ENCODE measurements around the gene ARHGEF38.
"Not testable (repeated sequence)": the region's sequence is repeated elsewhere in the genome, so short reads cannot be mapped to it uniquely, and the experiment has no call there.

The ARHGEF38 gene

GRCh38 chr4:105679186-105679585 lies 126.8 kb downstream of the ARHGEF38 start:
- no peaks in the 10 kb centered on the region for H3K79me2 ChIP-seq (ENCODE audit: control insufficient read depth, low read length)
- H3K9me3 ChIP-seq (ENCODE audit: control insufficient read depth, insufficient read depth, low read length) = no peaks in the 10 kb centered on the region

GRCh38 chr4:105683038-105683437 lies 130.6 kb downstream of the ARHGEF38 start:
- Histone ChIP-seq H3K27ac (ENCODE audit: low read depth, low read length) (no peak overlapping the region), H3K36me3 (ENCODE audit: control insufficient read depth, low read length) (peaks cover 40% of the 10 kb centered on the region), H3K79me2 (ENCODE audit: control insufficient read depth, low read length) (no peaks in the 10 kb centered on the region), H3K4me1 (ENCODE audit: control insufficient read depth, low read length) (no peaks in the 10 kb centered on the region), H3K27me3 (ENCODE audit: control insufficient read depth, low read length) (no peaks in the 10 kb centered on the region), H3K4me2 (ENCODE audit: low read length) (no peak overlapping the region), H4K20me1 (ENCODE audit: control insufficient read depth, insufficient read depth, low read depth, low read length) (no peaks in the 10 kb centered on the region), H3K4me3 (ENCODE audit: low read length) (no peak overlapping the region), H3F3A (ENCODE audit: control insufficient read depth, insufficient read depth) (no peaks in the 10 kb centered on the region), H3K9me2 (replicated peaks; ENCODE audit: control insufficient read depth, low read length) (no peaks in the 10 kb centered on the region), H3K9me3 (ENCODE audit: control insufficient read depth, insufficient read depth, low read length) (no peaks in the 10 kb centered on the region)
- no peak for TF ChIP-seq EZH2phosphoT487 (IDR thresholded peaks at IDR 0.05; ENCODE audit: borderline replicate concordance, low read length)
- TF ChIP-seq, protein P1, sequence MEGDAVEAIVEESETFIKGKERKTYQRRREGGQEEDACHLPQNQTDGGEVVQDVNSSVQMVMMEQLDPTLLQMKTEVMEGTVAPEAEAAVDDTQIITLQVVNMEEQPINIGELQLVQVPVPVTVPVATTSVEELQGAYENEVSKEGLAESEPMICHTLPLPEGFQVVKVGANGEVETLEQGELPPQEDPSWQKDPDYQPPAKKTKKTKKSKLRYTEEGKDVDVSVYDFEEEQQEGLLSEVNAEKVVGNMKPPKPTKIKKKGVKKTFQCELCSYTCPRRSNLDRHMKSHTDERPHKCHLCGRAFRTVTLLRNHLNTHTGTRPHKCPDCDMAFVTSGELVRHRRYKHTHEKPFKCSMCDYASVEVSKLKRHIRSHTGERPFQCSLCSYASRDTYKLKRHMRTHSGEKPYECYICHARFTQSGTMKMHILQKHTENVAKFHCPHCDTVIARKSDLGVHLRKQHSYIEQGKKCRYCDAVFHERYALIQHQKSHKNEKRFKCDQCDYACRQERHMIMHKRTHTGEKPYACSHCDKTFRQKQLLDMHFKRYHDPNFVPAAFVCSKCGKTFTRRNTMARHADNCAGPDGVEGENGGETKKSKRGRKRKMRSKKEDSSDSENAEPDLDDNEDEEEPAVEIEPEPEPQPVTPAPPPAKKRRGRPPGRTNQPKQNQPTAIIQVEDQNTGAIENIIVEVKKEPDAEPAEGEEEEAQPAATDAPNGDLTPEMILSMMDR (IDR thresholded peaks at IDR 0.05; ENCODE audit: low read depth, low read length, poor library complexity, severe bottlenecking) = no peak

More at GRCh38 chr4:105679186-105679585, 126.8 kb downstream of the ARHGEF38 start:
- H3K4me2 ChIP-seq (ENCODE audit: low read length) = no peak overlapping the region
- no peak overlapping the region for H3K27ac ChIP-seq (ENCODE audit: low read depth, low read length)
- H3K27me3 ChIP-seq (ENCODE audit: control insufficient read depth, low read length) = no peaks in the 10 kb centered on the region
- no peak overlapping the region for H3K4me3 ChIP-seq (ENCODE audit: low read length)
- no peaks in the 10 kb centered on the region for H4K20me1 ChIP-seq (ENCODE audit: control insufficient read depth, insufficient read depth, low read depth, low read length)
- H3K4me1 ChIP-seq (ENCODE audit: control insufficient read depth, low read length) = no peaks in the 10 kb centered on the region
- H3K9me2 ChIP-seq (replicated peaks; ENCODE audit: control insufficient read depth, low read length) = no peaks in the 10 kb centered on the region
- H3F3A ChIP-seq (ENCODE audit: control insufficient read depth, insufficient read depth) = no peaks in the 10 kb centered on the region
- peaks cover 20% of the 10 kb centered on the region for H3K36me3 ChIP-seq (ENCODE audit: control insufficient read depth, low read length)
- TF ChIP-seq EZH2phosphoT487 (IDR thresholded peaks at IDR 0.05; ENCODE audit: borderline replicate concordance, low read length) = no peak
- TF ChIP-seq, protein P1 (IDR thresholded peaks at IDR 0.05; ENCODE audit: low read depth, low read length, poor library complexity, severe bottlenecking) = no peak

- Histone ChIP-seq H3K4me2 (ENCODE audit: low read length) (no peak overlapping the region), H3K36me3 (ENCODE audit: control insufficient read depth, low read length) (peaks cover 66% of the 10 kb centered on the region), H3K27ac (ENCODE audit: low read depth, low read length) (no peak overlapping the region), H3K9me3 (ENCODE audit: control insufficient read depth, insufficient read depth, low read length) (no peaks in the 10 kb centered on the region), H3K4me1 (ENCODE audit: control insufficient read depth, low read length) (no peaks in the 10 kb centered on the region), H3K27me3 (ENCODE audit: control insufficient read depth, low read length) (no peaks in the 10 kb centered on the region), H3K9me2 (replicated peaks; ENCODE audit: control insufficient read depth, low read length) (no peaks in the 10 kb centered on the region), H3K4me3 (ENCODE audit: low read length) (no peak overlapping the region), H4K20me1 (ENCODE audit: control insufficient read depth, insufficient read depth, low read depth, low read length) (no peaks in the 10 kb centered on the region), H3K79me2 (ENCODE audit: control insufficient read depth, low read length) (no peaks in the 10 kb centered on the region), H3F3A (ENCODE audit: control insufficient read depth, insufficient read depth) (no peaks in the 10 kb centered on the region)
- TF ChIP-seq EZH2phosphoT487 (IDR thresholded peaks at IDR 0.05; ENCODE audit: borderline replicate concordance, low read length) = no peak
- TF ChIP-seq, protein P1 (IDR thresholded peaks at IDR 0.05; ENCODE audit: low read depth, low read length, poor library complexity, severe bottlenecking) = no peak
Measured at GRCh38 chr4:105686571-105686970, 134.2 kb downstream of the ARHGEF38 start.

GRCh38 chr4:105694812-105695211 lies 142.4 kb downstream of the ARHGEF38 start:
- H3K27me3 ChIP-seq (ENCODE audit: control insufficient read depth, low read length); H3K9me2 ChIP-seq (replicated peaks; ENCODE audit: control insufficient read depth, low read length); H3K4me1 ChIP-seq (ENCODE audit: control insufficient read depth, low read length); H3F3A ChIP-seq (ENCODE audit: control insufficient read depth, insufficient read depth); H3K9me3 ChIP-seq (ENCODE audit: control insufficient read depth, insufficient read depth, low read length); H3K27ac ChIP-seq (ENCODE audit: low read depth, low read length); H3K79me2 ChIP-seq (ENCODE audit: control insufficient read depth, low read length); H3K4me3 ChIP-seq (ENCODE audit: low read length); H4K20me1 ChIP-seq (ENCODE audit: control insufficient read depth, insufficient read depth, low read depth, low read length); H3K4me2 ChIP-seq (ENCODE audit: low read length): not testable (repeated sequence)
- H3K36me3 ChIP-seq (ENCODE audit: control insufficient read depth, low read length) = peaks cover 66% of the 10 kb centered on the region

DNA sequence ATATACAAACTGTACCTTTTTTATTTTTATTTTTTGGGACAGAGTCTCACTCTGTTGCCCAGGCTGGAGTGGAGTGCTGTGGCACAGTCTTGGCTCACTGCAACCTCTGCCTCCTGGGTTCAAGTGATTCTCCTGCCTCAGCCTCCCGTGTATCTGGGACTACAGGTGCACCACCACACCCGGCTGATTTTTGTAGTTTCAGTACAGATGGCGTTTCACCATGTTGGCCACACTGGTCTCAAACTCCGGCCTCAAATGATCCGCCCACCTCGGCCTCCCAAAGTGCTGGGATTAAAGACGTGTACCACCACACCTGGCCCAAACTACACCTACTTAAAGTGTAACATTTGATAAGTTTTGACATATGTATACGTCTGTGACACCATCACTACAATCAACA lies 143.4 kb downstream of the ARHGEF38 start:
- not testable (repeated sequence) for H4K20me1 ChIP-seq (ENCODE audit: control insufficient read depth, insufficient read depth, low read depth, low read length); H3K9me2 ChIP-seq (replicated peaks; ENCODE audit: control insufficient read depth, low read length); H3K4me3 ChIP-seq (ENCODE audit: low read length); H3K4me1 ChIP-seq (ENCODE audit: control insufficient read depth, low read length); H3K27ac ChIP-seq (ENCODE audit: low read depth, low read length); H3F3A ChIP-seq (ENCODE audit: control insufficient read depth, insufficient read depth); H3K9me3 ChIP-seq (ENCODE audit: control insufficient read depth, insufficient read depth, low read length); H3K27me3 ChIP-seq (ENCODE audit: control insufficient read depth, low read length); H3K4me2 ChIP-seq (ENCODE audit: low read length); H3K79me2 ChIP-seq (ENCODE audit: control insufficient read depth, low read length)
- H3K36me3 ChIP-seq (ENCODE audit: control insufficient read depth, low read length) = peaks cover 63% of the 10 kb centered on the region

All from DOHH2 (cell line).